Ishikawa (cell line): ENCODE measurements around the gene CARD11.

Experiments
- CEBPB ChIP-seq: IDR thresholded peaks from 2 replicates; pipeline ENCODE4 v1.6.1; 2012
- EGR1 ChIP-seq: IDR thresholded peaks from 2 replicates; pipeline ENCODE4 v1.6.1; 2012
- EP300 ChIP-seq: IDR thresholded peaks from 2 replicates; pipeline ENCODE4 v1.6.1; 2012; ENCODE audit warnings: borderline replicate concordance
- FOXM1 ChIP-seq: IDR thresholded peaks from 2 replicates; pipeline ENCODE4 v1.6.1; 2012; ENCODE audit warnings: low read depth, borderline replicate concordance
- RAD21 ChIP-seq: IDR thresholded peaks from 2 replicates; pipeline ENCODE4 v1.6.1; 2012; ENCODE audit warnings: low read depth
- TAF1 ChIP-seq: IDR thresholded peaks from 2 replicates; pipeline ENCODE4 v1.6.1; 2012; ENCODE audit warnings: low read depth, mild to moderate bottlenecking
- TF ChIP-seq, protein P1 (sequence below): IDR thresholded peaks from 2 replicates; pipeline ENCODE4 v1.6.1; 2012
- TF ChIP-seq, protein P2 (sequence below): IDR thresholded peaks from 2 replicates; pipeline ENCODE4 v1.6.1; 2012; ENCODE audit warnings: low read depth, mild to moderate bottlenecking
- TF ChIP-seq, protein P3 (sequence below): IDR thresholded peaks from 2 replicates; pipeline ENCODE4 v1.6.1; 2012

DNA sequence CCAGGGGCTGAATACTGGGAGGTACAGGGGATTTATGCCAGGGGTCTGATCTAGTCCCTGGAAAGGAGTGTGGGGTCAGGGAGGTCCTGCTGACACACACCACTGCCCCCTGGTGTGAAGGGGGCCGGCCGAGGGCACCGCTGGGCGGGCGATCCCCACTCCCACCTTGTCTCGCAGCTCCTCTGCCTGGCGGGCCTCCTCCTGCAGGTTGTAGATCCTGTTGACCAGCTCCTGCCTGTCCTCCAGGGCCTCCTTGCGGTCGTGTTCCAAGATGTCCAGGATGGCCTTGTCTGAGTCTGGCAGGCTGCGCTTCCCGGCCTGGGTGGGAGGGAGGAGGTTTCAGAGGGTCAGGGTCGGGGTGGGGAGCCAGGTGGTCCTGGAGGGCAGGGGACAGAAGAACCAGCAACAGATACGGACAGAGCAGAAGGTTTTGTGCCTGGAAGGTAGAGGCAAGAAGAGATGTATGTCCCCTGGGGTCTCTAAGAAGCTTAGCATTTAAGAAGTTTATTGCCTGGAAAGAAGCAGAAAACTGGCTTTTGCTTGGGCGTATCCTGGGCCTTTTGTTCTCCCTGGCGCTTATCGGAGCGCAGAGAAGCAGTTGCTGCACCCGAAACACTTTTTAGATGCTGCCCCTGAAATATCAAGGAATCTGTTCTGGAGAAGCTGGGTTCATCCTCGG is 105.0 kb downstream of the CARD11 start:
- TF ChIP-seq CEBPB = no peak
- TF ChIP-seq FOXM1 = no peak
- TF ChIP-seq EP300 = no peak
- no peak for TF ChIP-seq RAD21
- TF ChIP-seq, protein P1, sequence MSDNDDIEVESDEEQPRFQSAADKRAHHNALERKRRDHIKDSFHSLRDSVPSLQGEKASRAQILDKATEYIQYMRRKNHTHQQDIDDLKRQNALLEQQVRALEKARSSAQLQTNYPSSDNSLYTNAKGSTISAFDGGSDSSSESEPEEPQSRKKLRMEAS = no peak
- TF ChIP-seq, protein P2, sequence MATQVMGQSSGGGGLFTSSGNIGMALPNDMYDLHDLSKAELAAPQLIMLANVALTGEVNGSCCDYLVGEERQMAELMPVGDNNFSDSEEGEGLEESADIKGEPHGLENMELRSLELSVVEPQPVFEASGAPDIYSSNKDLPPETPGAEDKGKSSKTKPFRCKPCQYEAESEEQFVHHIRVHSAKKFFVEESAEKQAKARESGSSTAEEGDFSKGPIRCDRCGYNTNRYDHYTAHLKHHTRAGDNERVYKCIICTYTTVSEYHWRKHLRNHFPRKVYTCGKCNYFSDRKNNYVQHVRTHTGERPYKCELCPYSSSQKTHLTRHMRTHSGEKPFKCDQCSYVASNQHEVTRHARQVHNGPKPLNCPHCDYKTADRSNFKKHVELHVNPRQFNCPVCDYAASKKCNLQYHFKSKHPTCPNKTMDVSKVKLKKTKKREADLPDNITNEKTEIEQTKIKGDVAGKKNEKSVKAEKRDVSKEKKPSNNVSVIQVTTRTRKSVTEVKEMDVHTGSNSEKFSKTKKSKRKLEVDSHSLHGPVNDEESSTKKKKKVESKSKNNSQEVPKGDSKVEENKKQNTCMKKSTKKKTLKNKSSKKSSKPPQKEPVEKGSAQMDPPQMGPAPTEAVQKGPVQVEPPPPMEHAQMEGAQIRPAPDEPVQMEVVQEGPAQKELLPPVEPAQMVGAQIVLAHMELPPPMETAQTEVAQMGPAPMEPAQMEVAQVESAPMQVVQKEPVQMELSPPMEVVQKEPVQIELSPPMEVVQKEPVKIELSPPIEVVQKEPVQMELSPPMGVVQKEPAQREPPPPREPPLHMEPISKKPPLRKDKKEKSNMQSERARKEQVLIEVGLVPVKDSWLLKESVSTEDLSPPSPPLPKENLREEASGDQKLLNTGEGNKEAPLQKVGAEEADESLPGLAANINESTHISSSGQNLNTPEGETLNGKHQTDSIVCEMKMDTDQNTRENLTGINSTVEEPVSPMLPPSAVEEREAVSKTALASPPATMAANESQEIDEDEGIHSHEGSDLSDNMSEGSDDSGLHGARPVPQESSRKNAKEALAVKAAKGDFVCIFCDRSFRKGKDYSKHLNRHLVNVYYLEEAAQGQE = no peak
- TF ChIP-seq, protein P3, sequence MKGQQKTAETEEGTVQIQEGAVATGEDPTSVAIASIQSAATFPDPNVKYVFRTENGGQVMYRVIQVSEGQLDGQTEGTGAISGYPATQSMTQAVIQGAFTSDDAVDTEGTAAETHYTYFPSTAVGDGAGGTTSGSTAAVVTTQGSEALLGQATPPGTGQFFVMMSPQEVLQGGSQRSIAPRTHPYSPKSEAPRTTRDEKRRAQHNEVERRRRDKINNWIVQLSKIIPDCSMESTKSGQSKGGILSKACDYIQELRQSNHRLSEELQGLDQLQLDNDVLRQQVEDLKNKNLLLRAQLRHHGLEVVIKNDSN = no peak
- TF ChIP-seq EGR1 = no peak
- TF ChIP-seq TAF1 = no peak
